NCI-H146 (cell line): ENCODE measurements around the gene GUCA1C.

ENCODE experiments used
- DNase-seq: peaks from one replicate; lab custom pipeline; 2025; lab: John Stamatoyannopoulos, UW

GUCA1C gene

DNA sequence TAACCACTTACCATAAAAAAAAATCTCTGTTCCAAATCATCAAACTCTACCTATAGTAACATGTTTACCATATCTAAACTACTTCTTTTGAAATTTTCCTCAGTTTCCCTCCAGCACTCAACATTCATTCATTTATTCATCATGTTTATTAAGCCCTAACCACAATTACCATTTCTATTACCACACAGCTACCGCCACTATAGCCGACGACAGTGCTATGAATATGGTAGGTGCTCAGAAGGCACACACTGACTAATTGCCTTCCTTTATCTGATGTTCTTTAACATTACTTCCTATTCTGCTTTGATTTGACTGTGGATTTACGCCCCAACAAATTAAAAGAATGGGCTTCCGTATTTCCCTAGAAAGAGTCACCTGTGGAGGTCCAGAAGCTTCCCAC is 43.9 kb downstream of the GUCA1C start:
- no peak for DNase-seq

DNA sequence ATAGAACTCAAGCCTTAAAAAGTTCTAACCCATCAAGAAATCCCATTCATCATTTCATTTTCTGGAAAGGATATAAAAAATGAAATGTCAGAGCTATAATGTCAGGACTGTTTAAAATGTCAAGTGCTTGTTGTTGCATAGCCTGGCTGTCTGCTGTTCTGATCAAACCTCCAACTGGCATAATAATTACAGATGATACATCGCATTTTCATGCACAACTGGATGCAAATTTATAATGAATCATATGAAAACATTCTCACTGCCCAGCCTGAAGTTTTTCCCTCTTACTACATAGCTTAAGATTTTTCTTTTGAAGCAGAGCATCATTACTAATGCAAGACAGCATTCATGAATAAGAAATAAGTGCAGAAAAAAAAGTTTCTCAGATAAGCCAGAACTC is 46.5 kb downstream of the GUCA1C start:
- no peak for DNase-seq

DNA sequence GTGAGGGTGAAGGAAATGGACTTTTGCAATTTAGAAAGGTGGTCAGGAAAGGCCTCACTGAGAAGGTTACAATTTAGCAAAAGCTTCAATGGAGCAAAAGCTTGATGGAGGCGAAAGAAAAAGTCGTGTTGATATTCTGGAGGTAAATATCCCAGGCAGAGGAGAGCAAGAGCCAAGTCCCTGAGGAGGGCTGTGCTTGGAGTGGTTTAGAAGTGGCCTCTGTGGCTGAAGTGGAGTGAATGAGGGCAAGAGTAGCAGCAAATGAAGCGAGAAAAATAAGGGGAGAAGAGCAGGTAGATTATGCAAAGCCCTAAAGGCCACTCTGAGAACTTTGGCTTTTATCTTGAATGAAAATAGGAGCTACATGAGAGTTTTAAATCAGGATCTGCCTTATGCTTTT is 54.1 kb downstream of the GUCA1C start:
- DNase-seq = no peak

DNA sequence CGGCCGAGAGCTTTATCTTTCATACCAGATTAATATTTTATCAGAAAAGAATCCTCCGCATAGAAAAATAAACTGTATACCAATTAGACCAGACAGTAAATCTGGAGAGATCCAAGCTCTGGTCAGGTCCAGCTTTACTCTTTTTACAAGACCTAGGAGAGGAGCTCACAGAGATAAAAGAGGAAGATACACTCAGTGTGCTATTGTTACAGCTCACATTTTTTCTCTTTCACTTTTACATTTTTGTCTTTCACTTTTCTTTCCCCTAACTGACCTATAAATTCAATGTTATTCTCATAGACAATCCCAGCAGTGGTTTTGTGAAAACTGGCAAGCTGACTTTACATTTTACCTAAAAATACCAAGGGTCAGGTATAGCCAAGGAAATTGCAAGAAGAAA is 55.8 kb downstream of the GUCA1C start:
- DNase-seq = no peak

DNA sequence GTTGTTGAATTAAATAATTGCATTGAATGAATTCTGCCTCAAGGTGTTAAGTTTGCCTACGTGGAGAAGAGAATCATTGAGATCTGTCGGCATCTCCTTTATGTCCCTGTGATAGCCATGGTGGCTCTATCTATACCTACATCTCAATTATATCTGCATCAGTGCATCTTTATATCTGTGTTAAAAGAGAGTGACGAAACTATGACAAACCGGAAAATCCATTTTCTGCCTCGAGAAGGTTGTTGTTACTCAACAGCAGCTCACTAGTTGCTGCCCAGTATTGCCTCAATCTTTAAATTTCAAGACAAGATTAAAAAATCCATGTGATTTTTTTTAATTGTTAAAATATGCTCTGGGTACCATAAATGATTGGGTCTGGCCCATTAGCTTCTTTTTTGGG is 58.7 kb downstream of the GUCA1C start:
- no peak for DNase-seq

DNA sequence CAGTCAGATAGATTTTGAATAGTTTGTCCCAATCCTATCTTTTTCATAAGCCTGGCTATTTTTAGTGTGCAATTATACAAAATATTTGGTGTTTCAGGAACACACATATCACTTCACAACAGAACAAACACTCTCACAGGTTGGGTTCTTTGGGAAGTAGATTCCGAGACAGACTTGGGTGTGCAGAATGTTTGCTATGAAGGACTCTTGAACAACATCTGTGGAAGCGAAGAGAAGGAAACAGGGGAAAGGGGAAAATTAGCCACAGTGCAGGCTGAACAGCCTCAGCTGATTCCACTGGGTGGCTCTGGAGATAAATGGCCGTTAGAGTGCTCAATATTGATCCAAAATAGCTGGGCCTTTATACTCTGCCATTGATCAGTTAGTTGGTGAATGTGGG is 61.8 kb downstream of the GUCA1C start:
- DNase-seq = no peak

DNA sequence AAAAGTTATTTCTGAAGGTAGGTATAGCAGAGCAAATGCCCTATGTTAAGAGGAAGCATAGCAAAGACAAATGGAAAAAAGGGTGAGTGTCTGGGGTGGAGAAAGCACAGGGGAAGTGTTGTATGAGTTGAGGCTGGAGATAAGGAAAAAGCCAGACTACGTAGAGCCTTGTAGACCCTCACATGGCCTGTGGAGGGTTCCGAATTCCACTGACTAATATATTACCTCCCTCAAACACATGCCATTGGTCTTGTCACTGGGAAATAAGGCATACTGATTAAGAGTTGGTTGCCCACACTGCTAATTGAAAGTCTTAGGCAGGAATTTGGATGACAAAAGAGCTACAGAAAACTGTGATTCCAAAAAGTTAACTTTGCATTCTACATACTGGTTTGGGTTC is 65.9 kb downstream of the GUCA1C start:
- DNase-seq = no peak

DNA sequence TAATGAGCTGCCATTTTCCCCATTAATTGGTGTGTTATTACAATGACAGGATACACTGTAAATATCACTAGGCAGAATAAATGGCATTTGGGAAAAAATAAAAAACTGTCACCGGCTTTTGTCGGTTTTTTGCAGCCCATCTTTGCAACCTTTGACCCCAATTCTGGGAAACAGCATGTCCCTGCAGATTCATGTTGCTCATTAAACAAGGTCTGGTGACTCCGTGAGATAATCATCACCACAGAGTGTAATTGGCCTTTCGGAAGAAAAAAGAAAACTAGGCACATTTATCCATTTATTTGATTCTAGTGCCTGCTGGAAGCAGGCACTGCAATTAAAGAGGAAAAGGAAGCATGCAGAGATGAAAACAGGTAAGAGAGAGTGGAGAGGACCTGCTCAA is 66.6 kb downstream of the GUCA1C start:
- DNase-seq = peak; percentile 94

DNA sequence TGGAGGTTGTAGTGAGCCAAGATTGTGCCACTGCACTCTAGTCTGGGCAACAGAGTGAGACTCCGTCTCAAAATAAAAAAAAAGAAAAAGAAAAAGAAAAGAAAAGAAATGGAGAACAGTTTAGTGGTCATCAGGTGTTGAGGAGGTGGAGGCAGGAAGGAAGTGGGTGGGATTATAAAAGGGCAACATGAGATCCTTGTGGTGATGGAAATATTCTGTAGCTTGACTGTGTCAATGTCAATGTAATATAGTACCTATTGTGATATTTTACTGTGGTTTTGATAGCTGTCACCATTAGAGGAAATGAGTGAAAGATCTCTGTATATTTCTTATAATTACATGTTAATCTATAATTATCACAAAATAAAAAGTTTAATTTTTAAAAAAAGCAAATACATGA is 70.3 kb downstream of the GUCA1C start:
- no peak for DNase-seq

DNA sequence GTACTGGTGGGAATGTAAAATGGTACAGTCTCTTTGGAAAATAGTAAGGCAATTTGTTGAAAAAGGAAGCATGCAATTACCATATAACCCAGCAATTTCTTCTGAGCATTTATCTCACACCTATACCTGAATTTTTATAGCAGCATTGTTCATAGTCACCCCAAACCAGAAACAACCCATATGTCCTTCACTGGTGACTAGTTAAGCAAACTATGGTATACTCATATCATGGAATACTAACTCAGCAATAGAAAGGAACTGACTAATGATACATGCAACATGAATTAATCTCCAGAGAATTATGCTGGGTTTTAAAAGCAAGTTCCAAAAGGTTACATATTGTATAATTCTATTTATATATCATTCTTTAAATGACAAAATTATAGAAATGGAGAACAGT is 70.9 kb downstream of the GUCA1C start:
- no peak for DNase-seq

DNA sequence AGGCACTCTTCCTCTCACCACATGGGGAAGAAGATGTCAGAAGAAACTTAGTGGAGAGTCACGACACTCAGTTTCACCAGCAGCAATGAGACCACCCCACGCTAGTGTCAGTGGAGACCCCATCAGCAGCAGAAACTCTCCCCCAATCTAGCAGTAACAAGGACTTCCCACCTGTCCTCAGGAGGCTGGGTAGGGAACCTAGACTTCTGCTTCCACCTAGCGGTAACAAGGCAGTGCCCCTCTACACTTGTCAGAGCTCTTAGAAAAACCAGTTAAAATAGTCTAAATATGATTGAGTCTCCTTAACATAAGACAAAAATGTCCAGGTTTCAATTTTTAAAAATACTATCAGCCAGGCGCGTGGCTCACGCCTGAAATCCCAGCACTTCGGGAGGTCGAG is 73.8 kb downstream of the GUCA1C start:
- no peak for DNase-seq

DNA sequence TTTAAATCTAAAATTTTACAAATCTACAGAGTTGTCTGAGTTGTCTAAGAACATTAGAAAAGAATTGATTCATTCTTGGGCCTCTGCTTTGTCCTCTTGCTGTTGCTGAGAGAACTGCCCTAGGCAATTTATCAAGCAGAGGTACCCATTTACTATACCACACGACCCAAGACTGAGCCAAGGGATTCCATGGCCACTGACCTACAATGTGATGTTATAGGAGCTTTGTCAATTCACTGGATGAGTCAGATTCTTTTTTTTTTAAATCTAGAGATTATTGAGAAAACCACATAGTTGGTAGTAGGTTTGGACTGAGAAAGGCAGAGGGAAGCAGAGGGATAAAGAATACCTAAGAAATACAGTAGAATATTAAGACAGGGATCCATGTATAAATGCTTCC is 75.8 kb downstream of the GUCA1C start:
- DNase-seq = no peak

DNA sequence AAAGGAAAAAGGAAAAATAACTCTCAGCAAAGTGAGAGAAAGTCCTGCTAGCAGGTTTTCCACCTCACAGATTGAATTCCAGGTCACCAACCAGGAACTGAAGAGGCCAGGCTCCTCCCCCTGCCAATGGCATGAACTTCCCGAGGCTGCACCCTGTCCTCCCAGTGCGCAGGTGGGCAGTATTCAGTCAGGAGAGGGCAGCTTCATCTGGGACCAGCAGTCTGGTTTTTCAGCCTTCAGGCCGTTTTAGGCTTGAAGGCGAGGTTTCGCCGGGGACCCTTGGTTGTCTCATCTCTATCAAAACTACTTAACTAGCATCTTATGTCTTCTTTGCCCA is 89.9 kb downstream of the GUCA1C start:
- no peak for DNase-seq

DNA sequence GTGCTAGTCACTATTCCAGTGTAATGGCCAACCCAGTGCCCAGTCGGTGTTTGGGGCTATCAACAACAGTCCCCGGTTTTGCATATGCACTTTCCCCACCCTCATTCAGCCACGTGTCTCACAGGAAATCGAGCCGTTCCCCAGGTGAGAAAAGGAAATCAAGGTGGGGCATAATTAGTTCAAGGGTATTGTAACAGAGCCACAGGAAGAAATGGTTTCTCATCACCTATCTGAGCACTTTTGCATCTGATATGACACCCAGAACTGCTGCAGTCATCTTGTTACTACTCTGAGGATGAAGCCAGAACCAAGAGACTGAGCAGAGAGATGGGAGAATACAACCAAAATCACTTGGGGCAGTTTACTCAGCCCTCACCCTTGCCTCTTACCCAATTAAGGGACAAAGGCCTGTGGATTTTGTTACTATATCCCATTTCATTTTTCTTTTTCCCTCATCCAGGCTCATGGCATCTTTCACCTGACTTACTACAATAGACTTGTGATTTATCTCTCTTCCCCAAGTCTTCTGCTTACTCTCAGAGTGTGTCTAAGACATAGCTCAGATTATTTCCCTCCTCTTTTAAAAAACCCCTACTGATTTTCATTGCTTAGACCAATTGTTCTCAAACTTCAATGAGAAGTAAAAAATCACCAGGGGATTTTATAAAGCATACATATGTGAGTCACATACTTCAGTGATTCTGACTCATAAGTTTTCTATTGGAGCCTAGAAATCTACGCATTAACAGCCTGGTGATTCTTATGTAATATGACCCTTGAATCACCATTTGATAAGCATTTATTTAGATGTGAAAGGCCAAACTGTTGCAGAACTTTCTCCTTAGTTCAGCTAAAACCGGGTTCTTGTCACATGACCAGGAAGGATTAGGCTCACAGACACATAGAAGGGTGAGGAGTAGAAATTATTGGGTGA is 90.5 kb downstream of the GUCA1C start:
- peak; percentile 13 for DNase-seq

DNA sequence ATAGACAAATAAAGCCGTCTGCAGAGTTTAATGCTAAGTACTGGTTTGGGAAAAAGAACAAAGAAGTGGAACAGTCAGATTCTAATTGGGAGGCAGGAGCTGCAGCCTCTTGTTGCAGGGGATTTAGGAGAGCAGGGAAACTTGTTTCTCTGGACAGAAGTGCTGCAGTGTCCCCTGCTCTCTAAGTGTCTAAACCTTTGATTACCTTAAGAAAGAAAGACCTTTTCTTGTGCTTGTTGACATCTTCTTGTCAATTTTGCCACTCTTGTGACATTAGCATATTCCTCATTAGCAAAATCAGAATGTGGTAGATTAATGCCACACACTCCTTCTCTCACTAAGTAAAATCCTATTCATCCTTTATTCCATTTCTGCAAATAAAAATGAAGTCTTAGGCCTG is 92.3 kb downstream of the GUCA1C start:
- peak; percentile 14 for DNase-seq
